Chondrocyte (in vitro differentiated cells): Measurements from ENCODE around the gene KRTAP19-6. TPM values are rescaled to one million over a fixed set of nuclear protein-coding genes. Genes with fewer than 3 reads are reported as not detected.

Experiments
- DNase-seq: peaks from one replicate; pipeline ENCODE4 v3.0.0; 2021; ENCODE audit warnings: mixed read lengths, low spot score
- H3K27ac Mint-ChIP-seq: one replicate; pipeline ENCODE4 v1.8.0; 2021; ENCODE audit warnings: mild to moderate bottlenecking, moderate library complexity, mixed read lengths; ENCODE audit not compliant: unreplicated experiment
- H3K27me3 Mint-ChIP-seq: 2 replicates; pipeline ENCODE4 v1.8.0; 2021; ENCODE audit warnings: low read depth, mixed read lengths
- H3K36me3 Mint-ChIP-seq: 2 replicates; pipeline ENCODE4 v1.8.0; 2021; ENCODE audit warnings: low read depth, mixed read lengths
- H3K4me1 Mint-ChIP-seq: 2 replicates; pipeline ENCODE4 v1.8.0; 2021; ENCODE audit warnings: low read depth, mild to moderate bottlenecking, mixed read lengths
- H3K4me3 Mint-ChIP-seq: one replicate; pipeline ENCODE4 v1.8.0; 2021; ENCODE audit warnings: mild to moderate bottlenecking, moderate library complexity, mixed read lengths; ENCODE audit not compliant: unreplicated experiment
- H3K9me3 Mint-ChIP-seq: 2 replicates; pipeline ENCODE4 v1.8.0; 2021; ENCODE audit warnings: low read depth, mixed read lengths
- total RNA-seq: library from RNA; stranded (reverse); gene quantifications from 3 replicates; pipeline ENCODE4 v1.2.1, GENCODE V29; 2021
- TF ChIP-seq, protein P1 (sequence below): fragments of 200-600 bp; sonication (generic); IDR thresholded peaks from 2 replicates; pipeline ENCODE4 v1.5.0; 2021; ENCODE audit warnings: antibody characterized with exemption, mild to moderate bottlenecking, moderate library complexity

KRTAP19-6 gene
- total RNA-seq, 1 donor from 2014 or later: not detected

DNA sequence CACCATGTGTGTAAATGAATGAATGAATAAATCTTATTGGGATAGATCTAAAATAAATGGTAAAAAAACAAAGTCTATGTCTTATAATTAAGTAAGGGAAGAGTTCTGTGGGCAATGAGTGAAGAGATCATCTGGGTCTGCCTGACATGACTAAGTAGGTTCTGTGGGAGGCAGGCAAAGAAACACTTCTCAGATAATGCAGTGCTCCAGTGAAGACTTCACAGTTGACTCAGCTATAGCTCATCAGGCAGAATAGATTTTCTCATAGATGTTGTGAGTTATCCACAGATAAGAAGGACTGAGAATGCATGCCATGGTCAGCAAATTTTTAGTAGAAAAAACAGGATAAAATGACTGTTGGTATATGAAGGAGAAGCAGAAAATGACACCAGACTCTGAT lies 36.1 kb upstream of the KRTAP19-6 start:
- Mint-ChIP-seq H3K4me3 (no peak overlapping the region), H3K27me3 (no peaks in the 10 kb centered on the region), H3K9me3 (peaks cover 6% of the 10 kb centered on the region), H3K4me1 (no peaks in the 10 kb centered on the region), H3K36me3 (no peaks in the 10 kb centered on the region), H3K27ac (no peak overlapping the region)
- no peak for DNase-seq
- TF ChIP-seq, protein P1, sequence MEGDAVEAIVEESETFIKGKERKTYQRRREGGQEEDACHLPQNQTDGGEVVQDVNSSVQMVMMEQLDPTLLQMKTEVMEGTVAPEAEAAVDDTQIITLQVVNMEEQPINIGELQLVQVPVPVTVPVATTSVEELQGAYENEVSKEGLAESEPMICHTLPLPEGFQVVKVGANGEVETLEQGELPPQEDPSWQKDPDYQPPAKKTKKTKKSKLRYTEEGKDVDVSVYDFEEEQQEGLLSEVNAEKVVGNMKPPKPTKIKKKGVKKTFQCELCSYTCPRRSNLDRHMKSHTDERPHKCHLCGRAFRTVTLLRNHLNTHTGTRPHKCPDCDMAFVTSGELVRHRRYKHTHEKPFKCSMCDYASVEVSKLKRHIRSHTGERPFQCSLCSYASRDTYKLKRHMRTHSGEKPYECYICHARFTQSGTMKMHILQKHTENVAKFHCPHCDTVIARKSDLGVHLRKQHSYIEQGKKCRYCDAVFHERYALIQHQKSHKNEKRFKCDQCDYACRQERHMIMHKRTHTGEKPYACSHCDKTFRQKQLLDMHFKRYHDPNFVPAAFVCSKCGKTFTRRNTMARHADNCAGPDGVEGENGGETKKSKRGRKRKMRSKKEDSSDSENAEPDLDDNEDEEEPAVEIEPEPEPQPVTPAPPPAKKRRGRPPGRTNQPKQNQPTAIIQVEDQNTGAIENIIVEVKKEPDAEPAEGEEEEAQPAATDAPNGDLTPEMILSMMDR: no peak

DNA sequence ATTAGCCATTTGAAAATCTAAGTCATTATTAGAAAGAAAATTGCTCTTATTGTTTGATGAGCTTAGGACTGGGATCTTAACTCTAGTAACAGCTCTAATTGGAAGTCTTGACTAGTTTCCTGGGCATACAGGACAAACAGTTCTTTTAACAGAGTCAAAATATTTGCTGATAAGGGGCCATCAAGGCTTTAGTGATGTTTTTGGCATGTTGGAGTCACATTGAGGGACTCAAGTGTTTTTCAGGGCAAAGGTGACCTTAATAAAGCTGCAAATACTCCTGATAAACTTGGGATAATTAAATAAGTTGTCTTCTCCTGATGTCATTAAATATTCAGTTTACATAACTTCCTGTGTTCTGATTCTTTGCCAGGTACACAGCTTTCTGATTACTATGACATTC lies 26.0 kb upstream of the KRTAP19-6 start:
- Mint-ChIP-seq H3K27ac (no peak overlapping the region), H3K4me3 (no peak overlapping the region), H3K4me1 (no peaks in the 10 kb centered on the region), H3K9me3 (peaks cover 9% of the 10 kb centered on the region), H3K27me3 (no peaks in the 10 kb centered on the region), H3K36me3 (no peaks in the 10 kb centered on the region)
- TF ChIP-seq, protein P1: no peak
- no peak for DNase-seq

DNA sequence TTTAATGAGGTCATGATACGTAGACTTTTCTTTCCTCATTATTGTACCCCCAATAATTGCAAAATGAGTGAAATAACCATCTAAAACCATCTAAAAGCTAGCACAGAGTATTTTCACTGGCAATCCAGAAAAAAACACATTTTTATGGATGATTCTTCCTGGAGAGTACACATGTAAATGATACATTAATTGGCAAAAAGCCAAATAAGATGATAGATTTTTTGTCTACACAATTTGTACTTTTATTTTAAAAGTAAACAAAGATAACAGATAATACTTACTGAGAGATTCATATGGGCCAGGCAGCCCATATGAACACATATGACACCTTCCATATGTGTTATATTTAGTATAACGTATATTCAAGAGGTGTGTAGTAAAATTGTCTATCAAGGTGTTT lies 22.0 kb upstream of the KRTAP19-6 start:
- Mint-ChIP-seq H3K27me3 (no peaks in the 10 kb centered on the region), H3K4me1 (no peaks in the 10 kb centered on the region)
- TF ChIP-seq, protein P1: no peak

DNA sequence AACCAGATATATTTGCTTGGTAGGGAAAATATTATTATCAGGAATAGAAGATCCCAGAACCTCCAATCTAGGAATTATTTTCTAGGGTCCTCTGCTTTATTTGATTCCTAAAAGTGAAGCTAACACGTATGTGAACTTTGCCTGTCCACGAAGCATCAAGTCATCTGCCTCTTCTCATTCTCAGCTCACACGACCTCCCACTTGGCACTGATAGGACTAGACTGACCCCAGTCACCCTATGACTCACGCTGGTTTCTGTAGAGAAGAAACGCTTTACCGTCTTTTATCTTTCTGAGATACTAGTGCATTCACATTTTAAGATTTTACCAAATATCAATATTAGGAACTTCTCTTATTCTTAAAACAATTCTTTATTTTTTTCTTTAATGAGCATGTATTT lies 21.4 kb upstream of the KRTAP19-6 start:
- Mint-ChIP-seq H3K36me3 (no peaks in the 10 kb centered on the region), H3K4me3 (no peak overlapping the region), H3K27me3 (no peaks in the 10 kb centered on the region), H3K4me1 (no peaks in the 10 kb centered on the region), H3K9me3 (peaks cover 6% of the 10 kb centered on the region), H3K27ac (no peak overlapping the region)
- DNase-seq: no peak
- TF ChIP-seq, protein P1: no peak

More for the DNA sequence above, 22.0 kb upstream of the KRTAP19-6 start:
- Mint-ChIP-seq H3K9me3 (peaks cover 6% of the 10 kb centered on the region), H3K4me3 (no peak overlapping the region), H3K36me3 (no peaks in the 10 kb centered on the region), H3K27ac (no peak overlapping the region)
- DNase-seq: no peak

DNA sequence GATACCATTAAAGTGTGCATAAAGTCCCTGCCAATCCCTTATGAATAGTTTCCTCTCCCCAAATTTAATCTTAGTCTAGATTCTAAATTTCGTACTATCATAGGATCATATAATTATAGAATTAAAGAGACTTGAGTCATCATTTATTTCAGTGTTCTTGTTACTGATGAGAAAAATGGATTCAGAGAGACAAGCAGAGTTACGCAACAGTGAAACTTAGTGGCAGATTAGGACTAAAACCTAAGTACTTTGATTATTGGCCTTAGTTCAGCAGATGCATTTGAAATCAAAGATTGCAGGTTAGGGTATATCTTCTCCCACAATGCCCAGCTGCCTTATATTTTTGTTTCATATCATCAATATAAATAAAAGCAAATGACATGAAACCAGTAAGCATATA lies 20.3 kb upstream of the KRTAP19-6 start:
- no peak for DNase-seq
- TF ChIP-seq, protein P1: no peak
- no peak overlapping the region for H3K27ac Mint-ChIP-seq
- H3K9me3 Mint-ChIP-seq: peaks cover 6% of the 10 kb centered on the region
- no peaks in the 10 kb centered on the region for H3K27me3 Mint-ChIP-seq
- no peaks in the 10 kb centered on the region for H3K36me3 Mint-ChIP-seq
- H3K4me1 Mint-ChIP-seq: no peaks in the 10 kb centered on the region
- H3K4me3 Mint-ChIP-seq: no peak overlapping the region
